ENCODE results near the gene CACNA1C. TPM values are rescaled to one million over a fixed set of nuclear protein-coding genes. Genes with fewer than 3 reads are reported as not detected.
A peak's percentile ranks its signal among the peaks of the same experiment; 100 is the strongest.

Gene CACNA1C
- total and polyA plus RNA-seq, 10 of the 15 experiments (the other 5 are each of a cell fraction or from before 2014, with no cell fraction given): under 0.01 to 0.15 (median 0.09) TPM; not detected in 5

- no peak for TF ChIP-seq POLR2AphosphoS2 (IDR thresholded peaks at IDR 0.05; ENCODE audit: low read depth, low read length)
- TF ChIP-seq, protein P1, sequence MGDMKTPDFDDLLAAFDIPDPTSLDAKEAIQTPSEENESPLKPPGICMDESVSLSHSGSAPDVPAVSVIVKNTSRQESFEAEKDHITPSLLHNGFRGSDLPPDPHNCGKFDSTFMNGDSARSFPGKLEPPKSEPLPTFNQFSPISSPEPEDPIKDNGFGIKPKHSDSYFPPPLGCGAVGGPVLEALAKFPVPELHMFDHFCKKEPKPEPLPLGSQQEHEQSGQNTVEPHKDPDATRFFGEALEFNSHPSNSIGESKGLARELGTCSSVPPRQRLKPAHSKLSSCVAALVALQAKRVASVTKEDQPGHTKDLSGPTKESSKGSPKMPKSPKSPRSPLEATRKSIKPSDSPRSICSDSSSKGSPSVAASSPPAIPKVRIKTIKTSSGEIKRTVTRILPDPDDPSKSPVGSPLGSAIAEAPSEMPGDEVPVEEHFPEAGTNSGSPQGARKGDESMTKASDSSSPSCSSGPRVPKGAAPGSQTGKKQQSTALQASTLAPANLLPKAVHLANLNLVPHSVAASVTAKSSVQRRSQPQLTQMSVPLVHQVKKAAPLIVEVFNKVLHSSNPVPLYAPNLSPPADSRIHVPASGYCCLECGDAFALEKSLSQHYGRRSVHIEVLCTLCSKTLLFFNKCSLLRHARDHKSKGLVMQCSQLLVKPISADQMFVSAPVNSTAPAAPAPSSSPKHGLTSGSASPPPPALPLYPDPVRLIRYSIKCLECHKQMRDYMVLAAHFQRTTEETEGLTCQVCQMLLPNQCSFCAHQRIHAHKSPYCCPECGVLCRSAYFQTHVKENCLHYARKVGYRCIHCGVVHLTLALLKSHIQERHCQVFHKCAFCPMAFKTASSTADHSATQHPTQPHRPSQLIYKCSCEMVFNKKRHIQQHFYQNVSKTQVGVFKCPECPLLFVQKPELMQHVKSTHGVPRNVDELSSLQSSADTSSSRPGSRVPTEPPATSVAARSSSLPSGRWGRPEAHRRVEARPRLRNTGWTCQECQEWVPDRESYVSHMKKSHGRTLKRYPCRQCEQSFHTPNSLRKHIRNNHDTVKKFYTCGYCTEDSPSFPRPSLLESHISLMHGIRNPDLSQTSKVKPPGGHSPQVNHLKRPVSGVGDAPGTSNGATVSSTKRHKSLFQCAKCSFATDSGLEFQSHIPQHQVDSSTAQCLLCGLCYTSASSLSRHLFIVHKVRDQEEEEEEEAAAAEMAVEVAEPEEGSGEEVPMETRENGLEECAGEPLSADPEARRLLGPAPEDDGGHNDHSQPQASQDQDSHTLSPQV (IDR thresholded peaks at IDR 0.05): no peak
- no peak for TF ChIP-seq EZH2 (IDR thresholded peaks at IDR 0.05; ENCODE audit: borderline replicate concordance, control insufficient read depth, low read depth, low read length)
- TF ChIP-seq SPI1 (IDR thresholded peaks at IDR 0.05; ENCODE audit: borderline replicate concordance, insufficient read depth, low read depth, low read length): no peak
- TF ChIP-seq NR2C1 (IDR thresholded peaks at IDR 0.05): no peak
- peak; percentile 60; the same call in 1 of the 2 replicates for TF ChIP-seq CHD2 (IDR thresholded peaks at IDR 0.05; ENCODE audit: borderline replicate concordance, low read depth, low read length)
- TF ChIP-seq TAF1 (IDR thresholded peaks at IDR 0.05; ENCODE audit: borderline replicate concordance, low read depth, low read length): peak; percentile 74; the same call in 1 of the 2 replicates
- TF ChIP-seq HCFC1 (IDR thresholded peaks at IDR 0.05; ENCODE audit: low read length): peak; percentile 70
- TF ChIP-seq ZNF687 (IDR thresholded peaks at IDR 0.05): peak; percentile 62
- TF ChIP-seq, protein P2, sequence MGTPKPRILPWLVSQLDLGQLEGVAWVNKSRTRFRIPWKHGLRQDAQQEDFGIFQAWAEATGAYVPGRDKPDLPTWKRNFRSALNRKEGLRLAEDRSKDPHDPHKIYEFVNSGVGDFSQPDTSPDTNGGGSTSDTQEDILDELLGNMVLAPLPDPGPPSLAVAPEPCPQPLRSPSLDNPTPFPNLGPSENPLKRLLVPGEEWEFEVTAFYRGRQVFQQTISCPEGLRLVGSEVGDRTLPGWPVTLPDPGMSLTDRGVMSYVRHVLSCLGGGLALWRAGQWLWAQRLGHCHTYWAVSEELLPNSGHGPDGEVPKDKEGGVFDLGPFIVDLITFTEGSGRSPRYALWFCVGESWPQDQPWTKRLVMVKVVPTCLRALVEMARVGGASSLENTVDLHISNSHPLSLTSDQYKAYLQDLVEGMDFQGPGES (IDR thresholded peaks at IDR 0.05): no peak
- no peak for TF ChIP-seq MTA3 (IDR thresholded peaks at IDR 0.05; ENCODE audit: borderline replicate concordance, low read length)
- TF ChIP-seq SMARCA5 (IDR thresholded peaks at IDR 0.05): peak; percentile 40; the same call in 1 of the 2 replicates
- no peak for TF ChIP-seq ZBTB4 (CRISPR knock-in tag; IDR thresholded peaks at IDR 0.05)
- 0 out of 2 replicates have a peak, but pooled peaks have one; percentile 40 for TF ChIP-seq SIN3A (IDR thresholded peaks at IDR 0.05; ENCODE audit: low read depth, low read length)
- TF ChIP-seq PAX5 (IDR thresholded peaks at IDR 0.05; ENCODE audit: borderline replicate concordance, low read depth, low read length): peak; percentile 58; the same call in 1 of the 2 replicates
- TF ChIP-seq KLF5 (IDR thresholded peaks at IDR 0.05; ENCODE audit: partially characterized antibody): peak; percentile 91
Observed at GRCh38 chr12:2004113-2004929, 48.5 kb upstream of the CACNA1C start, which contains the start of gene DCP1B (continued).

All from GM12878 (cell line).